Head of caudate nucleus (tissue), 42 donors: ENCODE data around the gene SORCS3.
"Not testable (repeated sequence)": the region's sequence is repeated elsewhere in the genome, so short reads cannot be mapped to it uniquely, and the experiment has no call there.

Experiments
- DNase-seq, 42 donors: peaks; one replicate each; pipeline versions ENCODE4 v3.0.0 to v3.0.0-alpha.2; 2020 to 2021; ENCODE audit warnings: mixed read lengths in 7 of 42
- intact Hi-C: fragments of 100-400 bp; cut with DNase I; formaldehyde crosslinking; loops from one replicate; pipeline ENCODE4 v1.15.0; 2022

SORCS3 gene

GRCh38 chr10:104681485-104681884, 40.4 kb downstream of the SORCS3 start:
- intact Hi-C loops, result no loop called here
- peak in 1 of 42 donors; percentile 41 for DNase-seq

- DNase-seq, result peak in 26 of 42 donors; percentile 31 to 78 (median 55)
- intact Hi-C loops, result no loop called here
These were observed 42.5 kb downstream of the SORCS3 start for GRCh38 chr10:104683567-104683966.

DNA sequence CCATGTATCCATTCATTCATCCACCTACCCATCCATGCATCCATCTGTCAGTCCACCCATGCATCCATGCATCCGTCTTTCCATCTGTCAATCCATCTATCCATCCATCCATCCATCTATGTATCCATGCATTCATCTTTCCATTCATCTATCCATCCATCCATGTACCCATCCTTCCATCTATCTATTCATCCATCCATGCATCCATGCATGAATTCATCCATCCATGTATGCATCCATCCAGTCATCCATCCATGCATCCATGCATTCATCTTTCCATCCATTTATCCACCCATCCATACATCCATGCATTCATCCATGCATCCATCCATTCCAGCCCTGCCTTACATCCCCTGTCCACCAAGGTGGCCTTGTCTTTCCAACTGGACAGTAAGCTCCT, 45.7 kb downstream of the SORCS3 start:
- DNase-seq, result no peak

GRCh38 chr10:104688251-104689042, 47.4 kb downstream of the SORCS3 start:
- DNase-seq, result peak; percentile 53 to 95 (median 81)
- intact Hi-C loops, result no loop called here

More for the DNA sequence above, 45.7 kb downstream of the SORCS3 start:
- intact Hi-C loops, result no loop called here

DNA sequence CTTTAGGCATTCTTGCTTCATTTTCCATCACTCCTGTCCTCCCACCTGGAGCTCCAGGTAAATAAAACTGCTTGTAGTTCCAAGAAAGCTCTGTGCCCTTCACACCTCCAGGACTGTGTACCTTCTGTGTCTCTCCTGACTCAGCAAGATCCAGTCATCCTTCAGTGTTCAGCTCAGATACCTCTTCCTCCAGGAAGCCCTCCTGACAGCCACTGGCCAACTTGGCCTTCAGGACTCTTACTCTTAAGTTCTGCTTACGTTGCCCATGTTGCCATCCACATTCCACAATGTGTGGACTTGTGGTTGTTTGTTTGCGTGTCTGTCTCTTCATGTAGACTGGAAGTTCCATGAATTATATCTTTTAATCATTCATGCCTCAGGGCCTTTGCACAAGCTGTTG, 48.0 kb downstream of the SORCS3 start:
- DNase-seq, result peak in 1 of 42 donors; percentile 22
- intact Hi-C loops, result no loop called here

DNA sequence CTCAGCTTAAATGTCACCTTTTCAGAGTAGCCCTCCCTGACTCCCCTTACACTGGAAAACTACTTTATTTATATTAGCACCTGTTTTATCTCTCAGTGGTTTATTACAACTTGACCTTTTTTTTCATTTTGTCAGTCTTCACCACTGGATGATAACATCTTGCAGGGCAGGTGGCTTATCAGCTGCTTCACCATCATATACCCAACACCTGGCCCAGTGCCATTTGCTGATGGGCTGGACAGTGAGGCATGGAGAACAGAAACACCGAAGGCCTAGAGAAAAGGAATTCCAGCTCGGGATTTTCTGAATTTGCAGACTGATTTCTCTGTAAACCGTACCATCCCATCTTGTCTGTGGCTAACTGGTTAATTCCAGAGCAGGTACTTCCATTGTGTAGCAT, 48.5 kb downstream of the SORCS3 start:
- intact Hi-C loops, result no loop called here
- DNase-seq, result peak in 1 of 42 donors; percentile 38

- intact Hi-C loops, result no loop called here
These were observed 49.0 kb downstream of the SORCS3 start for GRCh38 chr10:104690101-104690500.

GRCh38 chr10:104690959-104691358, 49.9 kb downstream of the SORCS3 start:
- intact Hi-C loops, result no loop called here

More at GRCh38 chr10:104690101-104690500, 49.0 kb downstream of the SORCS3 start:
- DNase-seq, result peak in 1 of 42 donors; percentile 36

GRCh38 chr10:104694074-104694473, 53.0 kb downstream of the SORCS3 start:
- peak in 1 of 42 donors; percentile 10 for DNase-seq
- intact Hi-C loops, result no loop called here

More at GRCh38 chr10:104690959-104691358, 49.9 kb downstream of the SORCS3 start:
- DNase-seq, result peak in 1 of 42 donors; percentile 8

DNA sequence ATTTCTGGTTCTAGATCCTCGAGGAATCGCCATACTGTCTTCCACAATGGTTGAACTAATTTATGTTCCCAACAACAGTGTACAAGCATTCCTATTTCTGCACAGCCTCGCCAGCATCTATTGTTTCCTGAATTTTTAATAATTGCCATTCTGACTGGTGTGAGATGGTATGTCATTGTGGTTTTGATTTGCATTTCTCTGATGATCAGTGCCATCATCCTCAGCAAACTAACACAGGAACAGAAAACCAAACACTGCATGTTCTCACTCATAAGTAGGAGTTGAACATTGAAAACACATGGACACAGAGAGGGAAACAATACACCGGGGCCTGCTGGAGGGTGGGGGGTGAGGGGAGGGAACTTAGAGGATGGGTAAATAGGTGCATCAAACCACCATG, 62.2 kb downstream of the SORCS3 start:
- DNase-seq, result peak in 1 of 42 donors; percentile 5
- intact Hi-C loops, result not testable (repeated sequence)

- intact Hi-C loops, result no loop called here
- DNase-seq, result peak in 1 of 42 donors; percentile 7
These were observed 65.8 kb downstream of the SORCS3 start for GRCh38 chr10:104706886-104707285.

- DNase-seq, result peak in 3 of 42 donors; percentile 17 to 41 (median 25)
These were observed 66.7 kb downstream of the SORCS3 start for GRCh38 chr10:104707602-104708459.

DNA sequence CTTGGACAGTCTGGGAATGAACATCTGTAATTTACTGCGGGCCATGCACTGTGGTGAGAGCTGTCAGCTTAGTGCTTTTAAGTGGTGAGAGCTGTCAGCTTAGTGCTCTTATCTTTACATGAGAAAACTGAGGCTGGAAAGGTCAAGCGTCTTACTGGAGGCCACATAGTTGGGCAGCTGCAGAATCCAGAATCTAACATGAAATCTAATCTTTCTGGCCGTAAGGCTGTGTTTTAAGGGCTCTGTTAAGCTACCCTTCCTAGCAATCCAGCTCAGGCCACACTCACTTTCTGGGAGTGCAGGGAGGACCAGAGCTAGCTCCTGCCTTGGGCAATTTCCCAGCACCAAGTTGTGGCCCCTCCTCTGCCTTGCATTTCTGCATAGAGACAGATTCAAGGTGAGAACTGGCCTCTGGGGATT, 70.2 kb downstream of the SORCS3 start:
- intact Hi-C loops, result no loop called here
- DNase-seq, result peak in 1 of 42 donors; percentile 12

More at GRCh38 chr10:104707602-104708459, 66.7 kb downstream of the SORCS3 start:
- intact Hi-C loops, result no loop called here

GRCh38 chr10:104730593-104730992, 89.5 kb downstream of the SORCS3 start:
- DNase-seq, intact Hi-C loops: not testable (repeated sequence)

- intact Hi-C loops, result no loop called here
- DNase-seq, result no peak
These were observed 90.1 kb downstream of the SORCS3 start for GRCh38 chr10:104731192-104731591.

DNA sequence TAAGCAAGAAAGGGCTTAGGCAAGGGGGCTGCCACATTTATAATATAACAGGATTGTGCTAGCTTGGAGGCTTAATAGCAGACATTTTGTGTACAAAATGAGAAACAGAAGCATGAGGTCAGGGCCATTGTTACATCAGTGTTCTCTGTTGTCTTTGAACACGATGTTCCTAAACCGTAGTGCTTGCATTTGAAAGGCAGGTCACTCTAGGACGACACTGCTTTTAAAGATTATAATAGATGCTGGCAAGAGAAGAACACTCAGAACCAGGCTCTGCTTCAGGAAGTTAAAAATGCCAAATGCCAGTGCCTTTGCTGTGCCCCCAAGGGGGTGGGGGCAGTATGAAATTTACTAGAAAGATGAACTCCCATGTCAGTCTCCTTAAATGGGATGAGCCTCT, 91.1 kb downstream of the SORCS3 start:
- peak in 2 of 42 donors; percentile 11 to 18 for DNase-seq
- intact Hi-C loops, result no loop called here

GRCh38 chr10:104734433-104734832, 93.3 kb downstream of the SORCS3 start:
- intact Hi-C loops, result no loop called here
- DNase-seq, result no peak

DNA sequence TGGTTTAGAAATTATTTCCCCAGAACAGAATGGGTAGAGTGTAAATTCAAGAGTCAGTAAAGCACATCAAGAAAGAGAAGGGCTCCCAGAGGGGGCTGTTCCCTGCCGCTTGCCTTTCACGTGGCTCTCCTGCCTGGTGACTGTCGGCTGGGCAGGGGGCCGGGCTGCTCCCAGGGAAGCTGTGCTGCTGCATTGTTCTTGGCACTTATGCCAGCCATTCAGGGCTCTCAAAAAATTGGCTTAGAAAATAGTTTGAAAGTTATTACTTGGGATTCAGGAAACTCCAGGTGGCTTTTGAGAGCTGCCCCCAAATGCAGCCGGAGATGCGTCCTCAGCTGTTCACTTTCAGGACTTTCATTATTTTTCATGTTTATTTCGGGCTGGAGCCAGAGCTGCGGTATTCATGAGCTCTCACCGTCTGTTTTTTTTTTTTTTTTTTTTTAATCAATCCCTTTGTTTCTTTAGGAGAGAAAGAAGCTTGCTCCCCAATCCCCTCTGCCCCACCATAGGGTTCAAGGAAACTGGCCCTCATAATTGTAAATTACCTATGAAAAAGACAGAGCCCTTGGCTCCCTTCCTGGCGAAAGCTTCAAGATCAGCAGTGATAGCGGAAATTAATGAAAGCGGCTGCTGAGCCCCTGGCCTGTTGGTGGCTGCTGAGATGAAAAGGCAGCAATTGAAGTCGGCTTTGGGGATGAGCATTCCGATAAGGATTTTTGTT, 94.1 kb downstream of the SORCS3 start:
- intact Hi-C loops, result no loop called here
- DNase-seq, result peak in 35 of 42 donors; percentile 9 to 61 (median 33)

- intact Hi-C loops, result no loop called here
- no peak for DNase-seq
These were observed 94.8 kb downstream of the SORCS3 start for GRCh38 chr10:104735757-104736391.
